Measurements from ENCODE around the gene GHDC. TPM values are rescaled to one million over a fixed set of nuclear protein-coding genes. Genes with fewer than 3 reads are reported as not detected.

GHDC gene
- total and polyA plus RNA-seq, 7 donors: 4.7 to 11.5 (median 7.7) TPM

GRCh38 chr17:42230225-42230624 lies 35.9 kb upstream of the GHDC start:
- 54 to 71% (median 61%) methylated on average over 5 of the region's 5 CpGs for WGBS, 3 donors
- no peaks in the 10 kb centered on the region for H3K27me3 ChIP-seq (ENCODE audit: insufficient read depth in 3 of 3, low read length in 2 of 3)
- intact Hi-C loops (cut with DNase I): loop anchor here (5.0 kb wide), 1 partner anchor 47 kb away; the partner anchor contains the start of gene STAT5B (in 2 of the 2)
- no peak for ATAC-seq
- TF ChIP-seq CTCF (IDR thresholded peaks at IDR 0.05): no peak
- peaks cover 55% of the 10 kb centered on the region for H3K4me1 ChIP-seq
- H3K9me3 ChIP-seq: no peaks in the 10 kb centered on the region
- H3K4me3 ChIP-seq: no peak overlapping the region
- peak overlapping the region; percentile 83 for H3K27ac ChIP-seq
- no peak for DNase-seq
- peaks cover 0 to 16% of the 10 kb centered on the region in 2 donors for H3K36me3 ChIP-seq (ENCODE audit: insufficient read depth in 1 of 2, low read depth in 1 of 2)

- 28 to 39% (median 30%) methylated on average over 11 of the region's 11 CpGs for WGBS, 3 donors
- Histone ChIP-seq H3K4me1 (peaks cover 35% of the 10 kb centered on the region), H3K9me3 (no peaks in the 10 kb centered on the region), H3K4me3 (peak overlapping the region; percentile 26), H3K36me3 (ENCODE audit: insufficient read depth in 1 of 2, low read depth in 1 of 2) (peaks cover 0 to 34% of the 10 kb centered on the region in 2 donors), H3K27ac (peak overlapping the region; percentile 83), H3K27me3 (ENCODE audit: insufficient read depth in 3 of 3, low read length in 2 of 3) (no peaks in the 10 kb centered on the region)
- DNase-seq: no peak
- no peak for TF ChIP-seq CTCF (IDR thresholded peaks at IDR 0.05)
- peak; percentile 89 to 93 (median 91) for ATAC-seq
- intact Hi-C loops (cut with DNase I): no loop called here
These were observed 33.8 kb upstream of the GHDC start for GRCh38 chr17:42227849-42228700.

DNA sequence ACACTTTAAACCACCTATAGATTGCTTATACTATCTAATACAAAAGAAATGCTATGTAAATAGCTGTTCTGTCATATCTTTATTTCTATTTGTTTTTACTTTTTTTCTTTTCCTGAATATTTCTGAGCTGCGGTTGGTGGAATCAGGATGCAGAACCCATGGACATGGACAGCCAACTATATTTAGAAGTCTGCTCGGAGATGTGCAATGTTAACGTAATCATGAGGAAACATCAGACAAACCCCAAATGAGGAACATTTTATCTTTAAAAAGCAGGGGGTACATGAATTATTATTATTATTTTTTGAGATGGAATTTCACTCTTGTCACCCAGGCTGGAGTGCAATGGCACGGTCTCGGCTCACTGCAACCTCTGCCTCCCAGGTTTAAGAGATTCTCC lies 31.4 kb upstream of the GHDC start:
- WGBS, 3 donors: 89 to 94% (median 90%) methylated on average over 5 of the region's 5 CpGs
- DNase-seq: no peak
- no peak overlapping the region for H3K27ac ChIP-seq
- no peak for TF ChIP-seq CTCF (IDR thresholded peaks at IDR 0.05)
- H3K27me3 ChIP-seq (ENCODE audit: insufficient read depth in 3 of 3, low read length in 2 of 3): no peaks in the 10 kb centered on the region
- peaks cover 31% of the 10 kb centered on the region for H3K4me1 ChIP-seq
- H3K4me3 ChIP-seq: no peak overlapping the region
- no peaks in the 10 kb centered on the region for H3K9me3 ChIP-seq
- ATAC-seq: no peak
- intact Hi-C loops (cut with DNase I): no loop called here
- H3K36me3 ChIP-seq (ENCODE audit: insufficient read depth in 1 of 2, low read depth in 1 of 2): peaks cover 0 to 54% of the 10 kb centered on the region in 2 donors

DNA sequence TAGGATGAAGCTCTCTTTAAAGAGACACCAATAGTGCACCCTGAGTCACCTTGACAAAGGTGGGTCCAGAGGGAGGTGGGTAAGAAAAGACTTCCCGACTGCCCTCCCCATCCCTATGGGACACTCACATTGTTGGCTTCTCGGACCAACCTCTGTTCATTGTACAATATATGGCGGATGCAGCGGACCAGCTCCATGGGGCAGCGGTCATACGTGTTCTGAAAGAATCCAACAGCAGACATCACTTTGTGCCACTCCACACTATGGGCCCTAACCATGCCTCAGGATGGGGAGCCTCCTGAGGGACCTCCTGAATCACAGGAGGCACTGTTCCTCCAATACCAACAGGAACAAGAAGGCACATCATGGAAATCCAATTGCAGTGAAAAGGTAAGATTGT lies 30.4 kb upstream of the GHDC start:
- intact Hi-C loops (cut with DNase I): no loop called here
- Histone ChIP-seq H3K36me3 (ENCODE audit: insufficient read depth in 1 of 2, low read depth in 1 of 2) (peaks cover 0 to 56% of the 10 kb centered on the region in 2 donors), H3K4me1 (peaks cover 23% of the 10 kb centered on the region), H3K9me3 (no peaks in the 10 kb centered on the region), H3K27ac (no peak overlapping the region), H3K27me3 (ENCODE audit: insufficient read depth in 3 of 3, low read length in 2 of 3) (no peaks in the 10 kb centered on the region), H3K4me3 (no peak overlapping the region)
- DNase-seq: no peak
- TF ChIP-seq CTCF (IDR thresholded peaks at IDR 0.05): no peak
- 95 to 96% (median 96%) methylated on average over 6 of the region's 6 CpGs for WGBS, 3 donors
- ATAC-seq: no peak

Measured in psoas muscle (tissue), 8 donors.